NB4 (cell line): Measurements from ENCODE around the gene STARD4.

Experiments
- DNase-seq: peaks from one replicate; pipeline ENCODE4 v3.0.0; 2010; ENCODE audit warnings: low read depth
- H3K4me3 ChIP-seq: one replicate; pipeline ENCODE4 v1.5.1; 2011; ENCODE audit warnings: mild to moderate bottlenecking, low read depth, low read length, moderate library complexity
- CTCF ChIP-seq: IDR thresholded peaks from one replicate; pipeline ENCODE4 v1.5.1; 2012; ENCODE audit warnings: low read depth, low read length
- MAX ChIP-seq: IDR thresholded peaks from 2 replicates; pipeline ENCODE4 v1.6.1; 2011; ENCODE audit warnings: low read depth, low read length
- MYC ChIP-seq: IDR thresholded peaks from 2 replicates; pipeline ENCODE4 v1.6.1; 2011; ENCODE audit warnings: low read depth, low read length
- POLR2A ChIP-seq: IDR thresholded peaks from 2 replicates; pipeline ENCODE4 v1.6.1; 2011; ENCODE audit warnings: mild to moderate bottlenecking; ENCODE audit not compliant: insufficient read length; ENCODE audit errors: extremely low read depth

STARD4 gene

GRCh38 chr5:111454198-111454622, 58.1 kb downstream of the STARD4 start:
- DNase-seq = no peak
- H3K4me3 ChIP-seq = no peak overlapping the region
- TF ChIP-seq CTCF (no peak), MAX (no peak), POLR2A (no peak), MYC (no peak)

GRCh38 chr5:111453747-111454146, 58.6 kb downstream of the STARD4 start:
- no peak overlapping the region for H3K4me3 ChIP-seq
- no peak for DNase-seq
- TF ChIP-seq POLR2A = no peak
- TF ChIP-seq CTCF = no peak
- no peak for TF ChIP-seq MAX
- no peak for TF ChIP-seq MYC

GRCh38 chr5:111453295-111453694, 59.0 kb downstream of the STARD4 start:
- DNase-seq = no peak
- no peak for TF ChIP-seq POLR2A
- no peak for TF ChIP-seq CTCF
- TF ChIP-seq MAX = no peak
- no peak for TF ChIP-seq MYC
- no peak overlapping the region for H3K4me3 ChIP-seq

- DNase-seq = no peak
- TF ChIP-seq POLR2A = no peak
- TF ChIP-seq CTCF = no peak
- no peak for TF ChIP-seq MYC
- TF ChIP-seq MAX = no peak
Measured at GRCh38 chr5:111447822-111448221, 64.5 kb downstream of the STARD4 start.

GRCh38 chr5:111447099-111447498, 65.2 kb downstream of the STARD4 start:
- no peak for TF ChIP-seq POLR2A
- TF ChIP-seq MAX = no peak
- no peak for TF ChIP-seq MYC
- DNase-seq = no peak
- no peak overlapping the region for H3K4me3 ChIP-seq

More at GRCh38 chr5:111447822-111448221, 64.5 kb downstream of the STARD4 start:
- no peak overlapping the region for H3K4me3 ChIP-seq
